ENCODE data around the gene CD28.

GRCh38 chr2:203739351-203739750 lies 32.9 kb downstream of the CD28 start:
- TF ChIP-seq RAD21 (IDR thresholded peaks at IDR 0.05; ENCODE audit: low read depth) = no peak
- no peak for TF ChIP-seq EP300 (IDR thresholded peaks at IDR 0.05; ENCODE audit: borderline replicate concordance)
- TF ChIP-seq, protein P1, sequence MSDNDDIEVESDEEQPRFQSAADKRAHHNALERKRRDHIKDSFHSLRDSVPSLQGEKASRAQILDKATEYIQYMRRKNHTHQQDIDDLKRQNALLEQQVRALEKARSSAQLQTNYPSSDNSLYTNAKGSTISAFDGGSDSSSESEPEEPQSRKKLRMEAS (IDR thresholded peaks at IDR 0.05) = no peak
- TF ChIP-seq TAF1 (IDR thresholded peaks at IDR 0.05; ENCODE audit: low read depth) = no peak
- no peak for TF ChIP-seq TCF12 (IDR thresholded peaks at IDR 0.05; ENCODE audit: low read depth)
